GM18867 (cell line): Measurements from ENCODE around the gene ZNF558.
A peak's percentile ranks its signal among the peaks of the same experiment; 100 is the strongest.

Source experiments
- ATAC-seq: cut with Tn5 transposase; IDR thresholded peaks from one replicate; pipeline ENCODE4 v1.9.1; 2021; ENCODE audit warnings: mild to moderate bottlenecking, moderate library complexity; ENCODE audit not compliant: unreplicated experiment

ZNF558 gene

DNA sequence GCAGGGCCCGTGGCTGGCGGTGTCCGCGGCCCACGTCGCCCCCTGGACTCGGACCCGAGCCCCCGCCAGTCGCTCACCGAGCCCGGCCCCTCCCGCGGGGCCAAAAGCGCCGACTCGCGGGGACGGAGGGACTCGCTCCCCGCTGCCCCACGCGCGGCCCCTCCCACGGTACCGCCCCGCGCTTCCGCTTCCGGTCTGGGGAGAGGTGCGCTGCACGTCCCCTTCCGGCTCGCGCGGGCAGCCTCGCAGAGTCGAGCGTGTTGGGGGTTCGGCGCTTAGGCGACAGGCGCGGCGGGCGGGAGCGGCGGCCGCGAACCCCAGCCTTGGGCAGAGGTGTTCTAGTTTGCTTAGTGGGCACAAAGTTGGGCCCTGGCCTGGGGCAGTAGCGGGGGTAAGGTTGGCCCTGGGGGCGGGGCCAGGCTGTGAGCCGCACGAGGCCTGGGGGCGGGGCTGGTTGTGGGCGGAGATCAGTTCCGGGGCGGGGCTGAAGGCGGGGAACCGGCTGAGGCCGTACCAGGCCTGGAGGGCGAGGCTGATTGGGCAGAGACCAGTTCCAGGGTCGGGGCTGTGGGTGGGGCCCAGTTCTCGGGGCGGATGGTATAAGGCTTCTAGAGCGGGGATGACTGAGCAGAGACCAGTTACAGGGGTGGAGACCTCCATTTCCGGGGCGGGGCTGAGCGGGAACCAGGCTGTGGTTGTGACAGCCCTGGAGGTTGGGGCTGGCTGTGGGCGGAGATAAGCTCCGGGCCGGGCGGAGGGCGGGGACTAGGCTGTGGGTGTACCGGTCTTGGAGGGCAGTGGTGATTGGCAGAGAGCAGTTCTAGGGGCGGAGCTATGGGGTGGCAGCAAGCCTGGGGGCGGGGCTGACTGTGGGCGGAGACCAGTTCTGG, at the start of gene ZNF558, which contains the start of gene MBD3L1:
Gene ZNF558, minus strand, starts transcription at position 173 of the 890 bp plus-strand sequence. CDS start 9,645 bp downstream, outside the sequence.
Gene MBD3L1, plus strand, starts transcription at position 246 of the 890 bp plus-strand sequence. CDS start 10,302 bp downstream, outside the sequence.
- ATAC-seq: peak; percentile 88

DNA sequence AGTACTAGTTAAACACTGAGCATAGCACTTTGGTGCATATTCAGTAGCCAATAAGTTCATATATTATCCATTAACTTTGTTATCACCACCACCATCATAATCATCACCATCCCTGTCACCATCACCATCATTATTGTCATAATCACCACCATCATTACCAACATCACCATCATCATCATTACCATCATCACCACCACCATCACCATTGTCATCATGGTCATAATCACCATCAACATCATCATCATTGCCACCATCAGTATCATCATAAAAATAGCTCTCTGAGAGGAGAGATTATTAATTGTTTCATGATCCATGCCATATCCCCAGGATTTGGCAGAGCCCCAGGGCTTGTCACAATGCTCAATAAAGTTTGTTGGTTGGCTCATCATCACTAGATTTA, 49.4 kb upstream of the ZNF558 start:
- no peak for ATAC-seq

DNA sequence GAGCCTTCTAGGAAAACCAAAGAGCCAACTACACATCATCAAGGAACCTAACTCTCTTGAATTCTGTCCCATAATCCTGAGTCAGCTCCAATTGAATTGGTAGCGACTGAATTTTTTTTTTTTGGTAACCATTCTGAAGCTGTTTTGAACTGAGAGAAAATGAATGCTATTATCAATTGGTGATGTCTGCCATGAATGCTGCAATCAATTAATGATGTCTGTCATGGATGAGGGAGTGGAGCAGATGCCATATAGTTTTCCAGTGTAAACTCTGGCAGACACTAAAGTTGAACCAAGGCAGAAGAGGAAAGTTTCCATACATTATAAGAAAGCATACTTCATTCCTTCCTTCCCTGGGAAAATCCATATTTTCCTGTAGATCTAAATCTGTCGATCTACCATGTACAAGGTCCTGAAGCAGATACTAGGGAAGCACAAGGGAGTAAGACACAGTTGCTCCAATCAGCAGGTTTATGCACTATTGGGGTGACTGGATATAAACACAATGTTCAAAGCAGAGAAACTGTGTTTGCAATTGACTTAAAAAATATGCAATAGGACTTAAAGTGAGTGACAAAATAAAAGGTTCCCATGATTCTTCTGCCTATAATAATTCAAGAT, 48.9 kb upstream of the ZNF558 start:
- no peak for ATAC-seq

DNA sequence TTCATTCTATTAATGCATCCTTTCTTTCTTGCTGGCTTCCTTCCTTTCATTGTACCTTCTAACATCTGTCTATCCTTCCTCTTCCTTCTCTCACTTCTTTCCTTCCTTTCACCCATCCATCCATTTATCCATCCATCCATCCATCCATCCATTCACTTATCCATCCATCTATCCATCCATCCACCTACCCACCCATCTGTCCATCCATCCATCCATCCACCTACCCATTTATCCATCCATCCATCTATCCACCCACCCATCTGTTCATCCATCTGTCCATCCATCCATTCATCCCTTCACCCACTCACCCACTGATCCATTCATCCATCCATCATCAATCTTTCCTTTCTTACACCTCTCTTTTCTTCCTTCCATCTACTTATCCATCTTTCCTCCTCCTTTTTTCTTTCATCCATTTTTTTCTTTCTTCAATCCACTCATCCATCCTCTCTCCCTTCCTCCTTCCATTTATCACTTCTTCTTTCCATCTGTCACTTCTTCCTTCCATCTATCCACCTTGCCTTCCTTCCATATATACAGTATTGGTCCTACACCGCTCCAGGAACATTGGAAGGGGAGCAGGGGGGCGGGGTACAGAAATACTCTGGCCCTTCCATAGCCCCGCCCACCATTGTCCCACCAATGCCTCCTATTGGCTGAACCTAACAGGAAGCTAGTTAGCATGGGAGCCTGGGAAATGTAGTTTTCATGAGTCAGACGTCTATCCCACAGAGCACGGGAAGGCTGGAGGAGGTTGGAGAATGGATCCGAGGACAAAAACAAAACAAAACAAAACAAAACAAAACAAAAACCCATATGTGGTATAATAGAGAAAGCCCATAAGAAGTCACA, 46.0 kb upstream of the ZNF558 start:
- ATAC-seq: no peak

DNA sequence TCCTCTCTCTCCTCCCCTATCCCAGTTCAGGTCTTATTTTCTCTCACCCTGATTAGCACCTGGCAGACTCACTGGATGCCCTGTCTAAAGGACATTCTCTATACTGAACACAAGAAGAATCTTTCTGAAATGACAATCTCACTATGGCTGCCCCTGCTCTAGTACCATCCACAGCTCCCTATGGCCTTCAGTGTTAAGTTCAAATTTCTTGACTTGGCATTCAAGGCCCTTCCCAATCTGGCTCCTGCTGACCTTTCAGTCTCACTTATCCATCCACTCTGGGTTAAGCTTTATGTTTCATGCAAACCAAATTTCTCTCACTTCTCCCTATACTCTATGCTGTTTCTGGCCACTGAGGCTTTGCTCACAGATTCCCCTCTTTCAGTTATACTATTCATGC, 34.2 kb upstream of the ZNF558 start:
- ATAC-seq: no peak

DNA sequence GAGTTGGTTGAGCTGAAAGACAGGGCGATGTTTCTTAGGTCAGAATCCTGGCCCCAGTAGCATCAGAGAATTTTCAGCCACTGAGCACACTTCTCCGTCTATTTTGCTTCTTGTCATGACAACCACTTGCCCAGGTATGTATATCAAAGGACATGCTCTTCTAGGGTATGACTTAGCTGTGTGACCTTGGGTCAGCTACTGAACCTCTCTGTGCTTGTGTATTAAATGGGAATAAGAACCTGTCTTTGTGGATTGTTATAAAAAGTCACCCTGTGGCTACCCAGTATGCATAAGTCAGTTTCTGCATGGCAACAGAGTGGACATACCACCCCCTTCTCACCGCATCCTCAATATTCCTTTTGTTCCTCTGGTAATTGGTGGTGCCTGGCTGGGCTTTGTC, 26.2 kb upstream of the ZNF558 start:
- no peak for ATAC-seq

DNA sequence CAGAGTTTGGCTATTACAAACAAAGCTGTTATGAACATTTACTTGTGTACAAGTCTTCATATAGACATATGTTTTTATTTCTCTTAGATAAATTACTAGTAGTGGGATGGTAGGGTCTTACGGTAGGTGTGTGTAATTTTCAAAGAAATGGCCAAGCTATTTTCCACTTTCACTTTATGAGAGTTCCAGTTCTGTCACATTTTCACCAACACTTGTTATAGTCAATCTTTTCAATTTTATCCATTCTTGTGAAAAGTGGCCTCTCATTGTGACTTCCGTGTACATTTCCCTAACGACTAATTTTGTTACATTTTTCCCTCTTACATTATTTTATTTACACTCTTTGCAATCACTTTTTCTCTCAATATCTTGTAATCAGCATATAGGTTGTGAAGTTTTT, 18.4 kb upstream of the ZNF558 start:
- ATAC-seq: no peak

DNA sequence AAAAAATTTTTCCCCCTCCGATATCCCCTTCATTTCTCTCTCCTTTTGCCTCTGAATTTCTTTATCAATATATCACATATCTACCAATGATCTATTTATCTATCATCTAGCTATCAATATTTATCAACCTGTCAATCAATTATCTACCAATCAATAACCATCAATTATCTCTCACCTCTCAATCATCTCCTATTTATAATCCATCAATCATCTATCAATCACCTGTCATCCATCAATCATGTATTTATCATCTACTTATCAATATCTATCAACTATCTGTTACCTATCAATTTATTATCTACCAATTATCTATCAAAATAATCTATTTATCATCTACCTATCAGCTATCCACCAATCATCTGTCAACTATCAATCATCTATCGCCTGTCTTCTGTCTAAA, 17.1 kb upstream of the ZNF558 start:
- ATAC-seq: no peak

DNA sequence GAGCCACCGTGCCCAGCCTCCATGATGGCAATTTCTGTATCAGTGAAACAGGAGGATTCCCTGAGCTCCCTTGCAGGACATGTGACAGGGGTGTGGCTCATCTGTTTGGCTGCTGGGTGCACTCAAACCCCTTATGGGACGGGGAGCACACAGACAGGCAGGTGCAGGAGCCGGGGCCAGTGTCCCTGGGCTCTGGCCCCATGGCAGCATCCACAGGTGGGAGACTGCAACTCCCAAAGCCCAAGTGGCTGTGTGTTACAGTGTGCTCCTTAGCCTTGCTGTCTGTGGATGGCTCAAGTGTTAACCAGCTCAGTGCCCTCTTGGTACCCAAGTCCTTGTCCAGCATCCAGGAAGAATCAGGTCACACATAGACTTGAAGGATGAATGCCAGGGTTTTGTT, 14.7 kb upstream of the ZNF558 start:
- no peak for ATAC-seq

DNA sequence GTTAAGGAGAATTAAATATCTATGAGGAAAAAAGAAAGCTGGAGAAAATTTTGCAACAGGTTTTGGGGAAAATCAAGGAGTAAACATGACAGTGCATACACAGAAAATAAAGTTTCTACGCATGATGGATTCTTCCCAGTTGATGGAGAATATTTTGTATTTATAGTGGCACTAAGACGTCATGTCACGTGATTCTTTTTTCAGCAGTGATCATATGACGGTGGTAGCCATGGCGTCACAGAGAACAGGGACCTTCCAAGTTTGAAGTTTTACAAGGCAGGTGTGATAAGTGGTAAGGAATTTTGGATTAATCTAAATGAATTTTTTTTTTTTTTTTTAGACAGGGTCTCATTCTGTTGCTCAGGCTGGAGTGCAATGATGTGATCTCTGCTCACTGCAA, 8.6 kb upstream of the ZNF558 start:
- ATAC-seq: no peak

DNA sequence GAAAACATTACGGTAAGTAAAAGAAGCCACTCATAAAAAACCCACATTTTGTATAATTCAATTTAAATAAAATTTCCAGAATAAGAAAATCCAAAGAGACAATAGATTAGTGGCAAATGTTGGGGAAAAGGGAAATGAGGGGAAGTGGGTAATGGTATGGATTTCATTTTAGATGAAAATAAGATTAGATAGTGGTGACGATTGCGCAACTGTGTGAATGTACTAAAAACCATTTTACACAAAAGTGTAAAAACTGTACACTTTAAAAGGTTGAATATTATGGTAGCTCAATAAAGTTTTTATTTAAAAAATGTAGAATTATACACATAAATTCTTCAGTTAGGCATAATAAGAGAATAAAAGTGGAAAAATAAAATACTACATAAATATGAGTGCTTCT, 3.8 kb upstream of the ZNF558 start:
- no peak for ATAC-seq

DNA sequence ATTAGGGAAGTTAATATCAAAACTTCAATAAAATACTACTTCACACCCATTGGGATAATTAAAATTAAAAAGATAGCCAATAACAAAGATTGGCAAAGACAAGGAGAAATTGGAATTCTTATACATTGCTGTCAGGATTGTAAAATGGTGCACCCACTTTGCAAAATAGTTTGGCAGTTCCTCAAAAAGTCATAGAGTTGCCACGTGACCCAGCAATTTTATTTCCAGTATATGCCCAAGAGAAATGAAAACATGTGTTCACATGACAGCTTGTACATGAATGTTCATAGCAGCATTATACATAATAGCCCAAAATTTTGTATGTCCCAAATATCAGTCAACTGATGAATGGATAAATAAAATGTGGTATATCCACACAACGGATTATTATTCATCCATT, 3.3 kb upstream of the ZNF558 start:
- ATAC-seq: no peak

DNA sequence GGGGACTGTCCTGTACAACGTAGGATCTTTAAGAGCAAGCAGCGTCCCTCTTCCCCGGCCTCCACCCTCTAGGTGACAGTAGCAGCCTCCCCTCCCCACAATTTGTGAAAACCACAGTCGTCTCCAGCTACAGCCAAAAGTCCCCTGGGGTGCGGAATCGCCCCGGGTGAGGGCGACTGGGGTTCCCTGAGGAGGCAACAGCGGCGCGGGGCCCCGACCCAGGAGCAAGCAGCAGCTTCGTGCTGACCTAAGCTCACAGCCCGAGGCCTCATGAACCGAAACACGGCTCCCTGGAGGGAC, 322 bp downstream of the ZNF558 start:
- ATAC-seq: peak; percentile 18

DNA sequence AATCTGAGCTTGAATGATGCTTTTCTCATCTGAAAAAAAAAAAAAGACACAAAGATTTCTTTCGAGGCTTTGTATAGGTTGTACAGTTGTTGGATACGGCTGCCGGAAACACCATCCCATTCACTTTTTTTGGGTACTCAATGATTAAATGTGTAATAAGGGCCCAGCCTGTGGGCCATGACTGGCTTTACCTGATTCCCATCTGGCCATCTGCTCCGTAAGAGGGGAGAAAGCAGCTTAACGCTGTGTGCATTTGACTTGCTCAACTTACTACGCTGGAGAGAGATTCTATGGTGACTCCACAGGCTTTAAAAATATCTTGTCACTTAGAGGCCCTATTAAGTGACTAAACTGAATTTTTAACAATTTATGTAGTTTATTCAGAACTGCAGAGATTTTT, 731 bp downstream of the ZNF558 start:
- ATAC-seq: no peak

DNA sequence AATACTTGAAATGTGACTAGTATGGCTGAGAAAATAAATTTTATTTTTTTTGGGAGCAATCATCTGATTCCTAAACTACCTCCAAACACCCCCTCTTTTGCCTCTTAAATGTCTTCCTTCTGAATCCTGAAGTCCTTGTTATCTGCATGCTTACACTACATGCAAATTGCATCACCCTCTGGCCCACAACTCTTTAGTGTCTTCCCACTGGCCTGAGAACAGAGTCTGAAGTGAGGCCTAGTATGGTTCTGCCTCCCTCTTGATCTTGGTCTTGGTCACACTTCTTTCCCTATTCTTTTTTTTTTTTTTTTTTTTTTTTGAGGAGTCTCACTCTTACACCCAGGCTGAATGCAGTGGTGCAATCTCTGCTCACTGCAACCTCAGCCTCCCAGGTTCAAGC, 4.8 kb downstream of the ZNF558 start:
- no peak for ATAC-seq

DNA sequence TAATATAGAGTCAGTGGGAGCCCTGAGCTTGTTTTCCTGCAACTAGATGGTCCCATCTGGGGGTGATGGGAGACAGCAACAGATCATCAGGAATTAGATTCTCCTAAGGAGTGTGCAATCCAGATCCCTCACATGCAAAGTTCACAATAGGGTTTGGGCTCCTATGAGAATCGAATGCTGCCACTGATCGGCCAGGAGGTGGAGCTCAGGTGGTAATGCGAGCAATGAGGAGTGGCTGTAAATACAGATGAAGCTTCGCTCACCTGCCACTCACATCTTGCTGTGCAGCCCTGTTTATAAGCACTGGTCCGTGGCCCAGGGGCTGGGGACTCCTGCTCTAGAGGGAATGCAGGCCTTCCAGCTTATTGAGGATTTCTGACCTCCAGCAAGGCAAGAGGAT, 5.7 kb downstream of the ZNF558 start:
- ATAC-seq: no peak

DNA sequence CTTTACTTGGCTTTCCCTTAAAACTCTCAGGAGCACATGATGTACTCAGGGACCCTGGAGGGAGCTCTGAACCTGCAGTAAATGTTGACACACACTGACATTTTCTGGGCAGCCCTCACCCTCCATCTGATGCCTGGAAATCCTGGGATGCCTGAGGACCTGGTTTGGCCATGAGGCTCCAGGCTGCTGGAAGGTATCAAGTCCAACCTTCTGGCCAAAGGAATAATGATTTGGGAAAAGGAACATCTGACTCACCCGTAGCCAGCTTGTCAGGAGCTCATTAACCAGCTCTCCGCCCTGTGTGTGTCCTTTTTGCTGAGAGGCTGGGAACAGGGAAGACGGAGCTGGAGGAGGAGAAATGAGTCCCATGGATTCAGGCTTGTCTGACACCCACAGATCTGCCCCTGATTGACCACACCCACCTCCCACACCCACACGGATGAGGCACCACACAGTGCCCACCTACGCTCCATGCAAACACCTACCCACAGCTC, 10.3 kb downstream of the ZNF558 start:
- ATAC-seq: no peak

DNA sequence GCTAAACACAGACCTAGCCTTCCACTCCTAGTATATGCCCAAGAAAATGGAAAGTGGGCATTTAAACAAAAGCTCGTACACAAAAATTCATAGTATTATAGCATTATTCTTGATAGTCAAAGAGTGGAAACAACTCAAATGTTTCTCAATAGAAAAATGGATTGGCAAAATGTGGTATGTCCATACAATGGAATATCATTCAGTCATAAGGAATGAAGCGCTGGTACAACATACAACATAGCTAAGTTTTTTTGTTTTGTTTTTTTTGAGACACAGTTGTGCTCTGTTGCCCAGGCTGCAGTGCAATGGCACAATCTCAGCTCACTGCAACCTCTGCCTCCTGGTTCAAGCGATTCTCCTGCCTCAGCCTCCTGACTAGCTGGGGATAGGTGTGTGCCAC, 11.9 kb downstream of the ZNF558 start:
- ATAC-seq: no peak

DNA sequence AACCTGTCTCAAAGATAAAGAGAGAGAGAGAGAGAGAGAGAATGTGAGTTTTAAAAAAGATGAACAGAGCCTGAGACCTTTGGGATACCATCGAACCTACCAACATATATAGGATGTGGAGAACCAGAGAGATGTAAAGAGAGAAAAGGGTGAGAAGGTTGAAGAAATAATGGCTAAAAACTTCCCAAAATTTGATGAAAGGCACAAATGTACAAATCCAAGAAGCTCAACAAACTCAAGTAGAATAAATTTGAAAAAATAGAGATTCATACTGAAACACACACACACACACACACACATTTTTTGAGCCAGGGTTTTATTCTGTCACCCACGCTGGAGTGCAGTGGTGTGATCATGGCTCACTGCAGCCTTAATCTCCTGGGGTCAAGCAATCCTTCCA, 16.3 kb downstream of the ZNF558 start:
- ATAC-seq: no peak

DNA sequence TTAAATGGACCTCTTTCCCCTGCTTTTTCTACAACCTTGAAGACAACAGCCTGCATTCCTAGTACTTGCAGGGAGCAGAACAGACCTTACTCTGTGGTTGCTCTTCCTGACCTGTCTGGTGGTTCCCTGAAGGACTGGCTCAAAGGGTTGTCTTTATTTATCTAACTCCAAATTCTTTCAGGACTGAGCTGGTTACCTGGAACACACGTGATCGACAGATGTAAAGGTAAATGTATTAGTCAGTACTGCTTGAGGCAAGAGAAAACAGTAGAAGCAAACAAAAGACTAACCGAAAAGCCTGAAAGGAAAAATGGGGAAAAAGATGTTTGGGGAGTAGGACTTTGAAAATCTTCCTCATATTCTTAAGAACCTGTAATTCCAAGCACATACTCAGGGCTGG, 17.9 kb downstream of the ZNF558 start:
- ATAC-seq: no peak
